ENCODE results near the gene AUTS2. TPM values are rescaled to one million over a fixed set of nuclear protein-coding genes. Genes with fewer than 3 reads are reported as not detected.

Gene AUTS2
- total RNA-seq, 6 experiments from 2014 or later, result 10.4 to 32.0 (median 19.3) TPM

DNA sequence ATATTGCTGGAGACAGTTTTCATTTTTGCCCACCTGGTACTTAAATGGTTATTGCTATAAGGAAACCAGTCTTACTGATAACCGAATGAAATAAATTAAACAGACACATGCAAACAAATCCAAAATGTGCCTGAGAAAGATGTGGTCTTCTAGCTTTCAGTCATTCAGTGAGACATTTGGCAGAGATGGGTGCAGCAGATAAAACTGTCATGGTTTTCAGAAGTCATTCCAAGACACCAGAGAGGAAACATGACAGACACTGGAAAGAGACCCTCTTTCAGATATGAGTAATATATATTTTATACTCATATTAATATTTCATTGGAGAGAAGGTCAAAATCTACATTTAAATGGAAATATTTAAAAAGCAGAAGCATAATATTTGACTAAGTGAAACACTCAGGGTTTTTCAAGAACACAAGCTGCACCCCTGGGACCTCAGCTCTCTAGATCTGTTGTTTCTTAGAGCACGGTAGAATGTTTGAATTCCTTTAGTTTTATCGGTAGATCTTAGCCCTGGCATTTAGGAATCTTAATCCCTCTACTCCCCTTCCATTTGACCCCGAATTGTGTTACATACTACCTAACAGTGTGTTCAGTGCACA lies 246.1 kb downstream of the AUTS2 start:
- no peaks in the 10 kb centered on the region for H3K4me1 ChIP-seq
- H3K9me3 ChIP-seq, result no peaks in the 10 kb centered on the region
- H3K27ac ChIP-seq, result no peak overlapping the region
- WGBS (ENCODE audit: insufficient coverage, low coverage, low lambda C conversion rate, missing lambda C conversion rate), result 61% methylated on average over 4 of the region's 4 CpGs
- no peak for ATAC-seq
- H3K4me3 ChIP-seq, result no peak overlapping the region
- H3K27me3 ChIP-seq, result no peaks in the 10 kb centered on the region
- intact Hi-C loops (cut with DNase I), result no loop called here
- no peak for DNase-seq
- TF ChIP-seq, protein P1, sequence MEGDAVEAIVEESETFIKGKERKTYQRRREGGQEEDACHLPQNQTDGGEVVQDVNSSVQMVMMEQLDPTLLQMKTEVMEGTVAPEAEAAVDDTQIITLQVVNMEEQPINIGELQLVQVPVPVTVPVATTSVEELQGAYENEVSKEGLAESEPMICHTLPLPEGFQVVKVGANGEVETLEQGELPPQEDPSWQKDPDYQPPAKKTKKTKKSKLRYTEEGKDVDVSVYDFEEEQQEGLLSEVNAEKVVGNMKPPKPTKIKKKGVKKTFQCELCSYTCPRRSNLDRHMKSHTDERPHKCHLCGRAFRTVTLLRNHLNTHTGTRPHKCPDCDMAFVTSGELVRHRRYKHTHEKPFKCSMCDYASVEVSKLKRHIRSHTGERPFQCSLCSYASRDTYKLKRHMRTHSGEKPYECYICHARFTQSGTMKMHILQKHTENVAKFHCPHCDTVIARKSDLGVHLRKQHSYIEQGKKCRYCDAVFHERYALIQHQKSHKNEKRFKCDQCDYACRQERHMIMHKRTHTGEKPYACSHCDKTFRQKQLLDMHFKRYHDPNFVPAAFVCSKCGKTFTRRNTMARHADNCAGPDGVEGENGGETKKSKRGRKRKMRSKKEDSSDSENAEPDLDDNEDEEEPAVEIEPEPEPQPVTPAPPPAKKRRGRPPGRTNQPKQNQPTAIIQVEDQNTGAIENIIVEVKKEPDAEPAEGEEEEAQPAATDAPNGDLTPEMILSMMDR (IDR thresholded peaks at IDR 0.05), result no peak
- TF ChIP-seq POLR2A (IDR thresholded peaks at IDR 0.05), result no peak
- H3K36me3 ChIP-seq, result no peaks in the 10 kb centered on the region

DNA sequence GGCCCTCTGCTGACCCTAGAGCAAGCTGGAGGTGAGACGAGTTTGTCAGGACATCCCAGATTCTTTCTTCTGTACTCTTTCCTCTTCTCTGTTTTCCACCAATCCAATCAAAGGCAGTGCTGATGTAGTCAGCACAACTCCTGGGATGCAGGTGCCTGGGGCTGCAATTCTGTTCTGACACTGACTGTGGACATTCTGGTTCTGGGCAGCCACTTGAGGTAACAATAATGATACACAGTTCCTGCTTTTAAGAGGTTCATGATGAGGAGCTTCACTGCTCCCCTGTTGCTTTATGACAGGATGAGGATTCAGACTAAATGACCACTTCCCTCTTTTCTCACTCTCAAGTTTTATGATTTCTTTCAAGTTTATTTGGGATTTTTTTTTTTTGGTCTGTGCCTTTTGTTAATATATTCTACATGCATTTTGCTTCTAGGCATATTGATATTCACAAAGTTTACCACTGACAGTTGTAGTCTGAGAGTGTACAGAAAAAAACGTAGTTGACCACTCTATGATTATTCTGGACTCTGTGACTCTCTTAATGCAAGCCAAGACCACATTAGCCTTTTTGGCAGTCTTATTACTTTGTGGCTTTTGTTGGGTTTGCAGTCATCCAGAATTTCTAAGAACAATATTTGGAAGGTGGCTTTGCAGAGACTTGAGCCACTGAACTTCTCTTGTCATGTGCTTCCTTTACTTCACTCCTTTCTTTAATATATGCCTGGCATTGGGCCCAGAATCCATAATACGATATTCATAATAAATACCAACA lies 247.6 kb downstream of the AUTS2 start:
- Histone ChIP-seq H3K9me3 (no peaks in the 10 kb centered on the region), H3K27me3 (no peaks in the 10 kb centered on the region), H3K4me3 (no peak overlapping the region), H3K36me3 (no peaks in the 10 kb centered on the region), H3K27ac (no peak overlapping the region), H3K4me1 (no peaks in the 10 kb centered on the region)
- intact Hi-C loops (cut with DNase I), result no loop called here
- ATAC-seq (no peak), DNase-seq (no peak)
- TF ChIP-seq, protein P1 (IDR thresholded peaks at IDR 0.05), result no peak
- no peak for TF ChIP-seq POLR2A (IDR thresholded peaks at IDR 0.05)
- 66% methylated on average over 3 of the region's 3 CpGs for WGBS (ENCODE audit: insufficient coverage, low coverage, low lambda C conversion rate, missing lambda C conversion rate)

DNA sequence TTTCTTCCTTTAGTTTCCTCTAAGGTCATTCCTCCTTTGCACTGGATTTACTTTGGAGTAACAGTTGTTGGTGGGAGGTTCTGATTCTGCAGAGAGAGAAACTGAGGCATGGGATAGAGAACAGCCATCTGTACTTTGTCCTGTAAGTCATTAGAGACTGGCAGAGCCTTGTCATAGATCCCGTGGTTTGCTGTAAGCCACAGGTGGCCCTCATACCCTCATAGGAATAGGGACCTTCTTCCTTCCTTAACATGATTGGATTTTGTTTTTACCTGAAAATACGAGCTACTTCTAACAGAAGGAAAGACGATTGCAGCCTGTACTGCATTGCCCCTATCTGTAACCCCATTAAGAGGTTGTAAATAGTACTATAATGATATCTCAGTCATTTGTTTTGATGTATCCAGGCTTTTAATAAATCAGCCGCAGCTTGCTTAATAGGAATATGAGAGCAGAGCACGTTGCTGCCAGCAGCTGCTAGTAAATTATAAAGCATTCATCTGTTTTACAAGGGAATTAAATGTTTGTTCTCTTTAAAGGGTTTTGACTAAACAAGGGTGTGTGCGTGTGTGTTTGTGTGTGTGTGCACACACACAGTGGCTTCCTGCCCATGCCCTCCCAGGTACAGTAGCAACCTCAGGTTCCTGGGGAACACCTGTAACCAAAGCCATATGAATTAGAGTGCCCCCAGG lies 249.8 kb downstream of the AUTS2 start:
- DNase-seq (no peak), ATAC-seq (no peak)
- Histone ChIP-seq H3K27ac (no peak overlapping the region), H3K36me3 (no peaks in the 10 kb centered on the region), H3K4me3 (no peak overlapping the region), H3K9me3 (no peaks in the 10 kb centered on the region), H3K27me3 (no peaks in the 10 kb centered on the region), H3K4me1 (no peaks in the 10 kb centered on the region)
- 62% methylated on average over 6 of the region's 6 CpGs for WGBS (ENCODE audit: insufficient coverage, low coverage, low lambda C conversion rate, missing lambda C conversion rate)
- intact Hi-C loops (cut with DNase I), result no loop called here
- TF ChIP-seq, protein P1 (IDR thresholded peaks at IDR 0.05), result no peak
- TF ChIP-seq POLR2A (IDR thresholded peaks at IDR 0.05), result no peak

DNA sequence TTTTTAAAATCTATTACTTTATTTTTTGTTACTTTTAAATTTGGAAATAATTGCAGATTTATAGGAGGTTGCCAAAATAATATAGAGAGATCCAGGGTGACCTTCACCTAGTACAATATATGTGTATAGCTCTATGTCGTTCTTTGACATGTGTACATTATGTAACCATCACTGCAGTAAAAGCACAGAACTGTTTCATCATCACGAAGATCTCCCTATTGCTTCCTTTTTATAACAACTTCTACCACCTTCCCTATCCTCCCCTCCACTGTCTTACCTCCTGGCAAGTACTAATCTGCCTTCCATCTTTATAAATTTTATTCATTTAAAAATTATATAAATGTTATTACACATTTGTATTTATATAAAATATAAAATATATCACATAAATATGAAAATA lies 251.0 kb downstream of the AUTS2 start:
- 36% methylated on average over 2 of the region's 2 CpGs for whole genome bisulfite sequencing (ENCODE audit: insufficient coverage, low coverage, low lambda C conversion rate, missing lambda C conversion rate)
- intact Hi-C loops (cut with DNase I), result no loop called here
- H3K27me3 ChIP-seq, result no peaks in the 10 kb centered on the region
- no peaks in the 10 kb centered on the region for H3K36me3 ChIP-seq
- H3K4me1 ChIP-seq, result no peaks in the 10 kb centered on the region
- TF ChIP-seq, protein P1 (IDR thresholded peaks at IDR 0.05), result no peak
- TF ChIP-seq POLR2A (IDR thresholded peaks at IDR 0.05), result no peak
- H3K9me3 ChIP-seq, result no peaks in the 10 kb centered on the region
- no peak overlapping the region for H3K4me3 ChIP-seq
- ATAC-seq (no peak), DNase-seq (no peak)
- H3K27ac ChIP-seq, result no peak overlapping the region
